NOMO-1 (cell line): ENCODE data around the gene GOSR1.
"Not testable (repeated sequence)": the region's sequence is repeated elsewhere in the genome, so short reads cannot be mapped to it uniquely, and the experiment has no call there.

Source experiments
- DNase-seq, 2 experiments: peaks; one replicate each; lab custom pipeline; 2025; ENCODE audit not compliant: unreplicated experiment in 2 of 2; lab: John Stamatoyannopoulos, UW

Gene GOSR1

GRCh38 chr17:30573603-30574175 lies 96.5 kb downstream of the GOSR1 start:
- DNase-seq = no peak

DNA sequence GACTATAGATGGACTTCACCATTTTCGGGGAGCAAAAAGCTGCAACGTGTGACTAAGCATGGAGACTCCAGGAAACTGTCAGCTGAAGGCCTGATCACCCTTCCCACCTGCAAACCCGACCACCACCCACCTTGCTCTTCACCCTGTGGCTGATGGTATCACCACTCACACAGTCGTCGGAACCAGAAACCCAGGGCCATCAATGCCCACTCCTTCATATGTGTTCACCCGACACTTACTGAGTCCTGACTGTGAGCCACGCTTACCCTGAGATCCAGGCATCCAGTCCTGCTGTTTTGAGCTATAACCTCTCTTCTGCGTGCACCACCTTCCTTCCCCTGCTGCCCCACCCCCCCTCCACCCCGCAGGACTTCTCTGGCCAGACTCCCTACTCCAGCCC lies 97.1 kb downstream of the GOSR1 start:
- DNase-seq = not testable (repeated sequence)

DNA sequence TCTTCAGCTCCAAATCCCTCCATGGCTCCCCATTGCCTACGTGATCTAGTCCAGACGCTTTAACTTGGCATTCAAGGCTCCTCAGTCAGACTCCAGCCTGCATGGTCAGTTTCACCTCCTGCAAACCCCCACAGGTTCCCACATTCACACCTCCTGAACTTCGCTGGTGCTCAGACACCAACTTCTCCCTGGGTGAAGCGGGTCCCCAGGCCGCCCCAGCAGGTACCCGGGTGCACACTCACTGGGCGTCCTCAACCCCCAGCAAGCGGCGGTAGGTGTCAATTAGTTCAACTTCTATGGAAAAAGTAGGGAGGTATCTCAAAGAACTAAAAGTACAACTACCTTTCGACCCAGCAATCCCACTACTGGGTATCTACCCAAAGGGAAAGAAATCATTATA lies 97.6 kb downstream of the GOSR1 start:
- not testable (repeated sequence) for DNase-seq

GRCh38 chr17:30575648-30576325 lies 98.6 kb downstream of the GOSR1 start:
- DNase-seq = not testable (repeated sequence)

- DNase-seq = no peak
Measured at GRCh38 chr17:30576326-30576861, 99.2 kb downstream of the GOSR1 start.
